ENCODE results near the gene TMTC2. TPM values are rescaled to one million over a fixed set of nuclear protein-coding genes. Genes with fewer than 3 reads are reported as not detected.

TMTC2 gene
- total RNA-seq, 1 donor from 2014 or later: 25.5 TPM

DNA sequence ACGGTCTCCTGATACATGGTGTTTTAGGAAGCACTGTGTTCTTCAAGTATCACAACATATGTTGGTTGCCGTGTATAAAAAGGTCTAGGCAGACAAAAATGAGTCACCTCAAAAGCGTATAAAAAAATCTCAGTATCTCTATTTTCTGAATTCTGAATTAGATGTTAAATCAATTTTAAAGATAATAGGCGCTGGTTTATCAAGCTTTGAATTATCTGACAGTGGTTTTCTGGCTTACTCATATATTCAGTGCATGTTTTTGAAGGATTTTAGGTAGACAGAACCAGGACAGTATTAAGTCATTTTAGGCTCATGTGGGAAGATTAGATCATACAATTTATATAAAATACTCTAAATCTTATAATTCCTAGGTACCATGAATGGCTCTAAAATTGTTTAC lies 110.8 kb downstream of the TMTC2 start:
- peaks cover 25% of the 10 kb centered on the region for H4K20me1 ChIP-seq (ENCODE audit: low read depth)
- no peak overlapping the region for H3K4me2 ChIP-seq
- no peak overlapping the region for H3K27ac ChIP-seq
- Mint-ChIP-seq H3K4me3 (no peak overlapping the region), H3K9me3 (peaks cover 2% of the 10 kb centered on the region), H3K27me3 (ENCODE audit: insufficient read depth, low read depth) (no peaks in the 10 kb centered on the region), H3K36me3 (peaks cover 22% of the 10 kb centered on the region), H3K4me1 (peaks cover 34% of the 10 kb centered on the region), H3K27ac (no peak overlapping the region)
- H3K4me3 ChIP-seq: no peak overlapping the region
- no peaks in the 10 kb centered on the region for H3K27me3 ChIP-seq
- H3K9ac ChIP-seq: no peak overlapping the region
- H3K4me1 ChIP-seq: peaks cover 20% of the 10 kb centered on the region
- no peak overlapping the region for H2AFZ ChIP-seq (replicated peaks)
- no peaks in the 10 kb centered on the region for H3F3A ChIP-seq (ENCODE audit: low read depth)
- no peaks in the 10 kb centered on the region for H3K36me3 ChIP-seq
- peaks cover 4% of the 10 kb centered on the region for H3K79me2 ChIP-seq (ENCODE audit: low read depth)
- H3K9me3 ChIP-seq (ENCODE audit: low read depth): no peaks in the 10 kb centered on the region
- TF ChIP-seq EZH2 (IDR thresholded peaks at IDR 0.05): no peak
- TF ChIP-seq, protein P1, sequence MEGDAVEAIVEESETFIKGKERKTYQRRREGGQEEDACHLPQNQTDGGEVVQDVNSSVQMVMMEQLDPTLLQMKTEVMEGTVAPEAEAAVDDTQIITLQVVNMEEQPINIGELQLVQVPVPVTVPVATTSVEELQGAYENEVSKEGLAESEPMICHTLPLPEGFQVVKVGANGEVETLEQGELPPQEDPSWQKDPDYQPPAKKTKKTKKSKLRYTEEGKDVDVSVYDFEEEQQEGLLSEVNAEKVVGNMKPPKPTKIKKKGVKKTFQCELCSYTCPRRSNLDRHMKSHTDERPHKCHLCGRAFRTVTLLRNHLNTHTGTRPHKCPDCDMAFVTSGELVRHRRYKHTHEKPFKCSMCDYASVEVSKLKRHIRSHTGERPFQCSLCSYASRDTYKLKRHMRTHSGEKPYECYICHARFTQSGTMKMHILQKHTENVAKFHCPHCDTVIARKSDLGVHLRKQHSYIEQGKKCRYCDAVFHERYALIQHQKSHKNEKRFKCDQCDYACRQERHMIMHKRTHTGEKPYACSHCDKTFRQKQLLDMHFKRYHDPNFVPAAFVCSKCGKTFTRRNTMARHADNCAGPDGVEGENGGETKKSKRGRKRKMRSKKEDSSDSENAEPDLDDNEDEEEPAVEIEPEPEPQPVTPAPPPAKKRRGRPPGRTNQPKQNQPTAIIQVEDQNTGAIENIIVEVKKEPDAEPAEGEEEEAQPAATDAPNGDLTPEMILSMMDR (IDR thresholded peaks at IDR 0.05): no peak
- no peak for TF ChIP-seq EZH2phosphoT487 (IDR thresholded peaks at IDR 0.05)
- no peak for DNase-seq (ENCODE audit: low spot score)

DNA sequence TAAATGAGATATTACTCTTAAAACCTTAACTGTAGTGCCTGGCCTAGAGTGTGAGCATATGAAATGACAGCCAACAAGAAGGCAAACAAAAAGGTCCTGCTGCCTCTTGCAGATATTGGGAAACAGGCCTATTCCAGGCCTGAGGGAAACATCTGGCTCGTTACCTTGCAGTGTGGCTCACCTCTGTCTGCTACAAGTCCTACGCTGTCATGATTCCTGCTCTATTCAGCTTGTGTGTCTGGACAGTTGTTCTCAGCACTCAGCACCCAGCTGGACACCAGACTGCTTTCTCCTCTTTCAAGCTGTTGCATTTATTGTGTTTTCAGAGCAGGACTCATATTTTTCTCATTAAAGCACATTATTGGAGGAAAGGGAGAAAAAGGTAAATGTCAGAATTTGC lies 113.5 kb downstream of the TMTC2 start:
- TF ChIP-seq EZH2phosphoT487 (IDR thresholded peaks at IDR 0.05) (no peak), EZH2 (IDR thresholded peaks at IDR 0.05) (no peak)
- TF ChIP-seq, protein P1 (IDR thresholded peaks at IDR 0.05): no peak
- no peaks in the 10 kb centered on the region for H3K9me3 ChIP-seq (ENCODE audit: low read depth)
- H3K4me1 Mint-ChIP-seq: peaks cover 16% of the 10 kb centered on the region
- H3K27me3 Mint-ChIP-seq (ENCODE audit: insufficient read depth, low read depth): no peaks in the 10 kb centered on the region
- H3K4me1 ChIP-seq: no peaks in the 10 kb centered on the region
- H4K20me1 ChIP-seq (ENCODE audit: low read depth): peaks cover 4% of the 10 kb centered on the region
- no peaks in the 10 kb centered on the region for H3K36me3 ChIP-seq
- H2AFZ ChIP-seq (replicated peaks): no peak overlapping the region
- no peak overlapping the region for H3K27ac Mint-ChIP-seq
- peaks cover 31% of the 10 kb centered on the region for H3K36me3 Mint-ChIP-seq
- peaks cover 2% of the 10 kb centered on the region for H3K9me3 Mint-ChIP-seq
- no peaks in the 10 kb centered on the region for H3F3A ChIP-seq (ENCODE audit: low read depth)
- no peak overlapping the region for H3K4me3 ChIP-seq
- no peak overlapping the region for H3K9ac ChIP-seq
- H3K4me2 ChIP-seq: no peak overlapping the region
- no peaks in the 10 kb centered on the region for H3K27me3 ChIP-seq
- H3K4me3 Mint-ChIP-seq: no peak overlapping the region
- H3K79me2 ChIP-seq (ENCODE audit: low read depth): peaks cover 4% of the 10 kb centered on the region
- no peak overlapping the region for H3K27ac ChIP-seq
- DNase-seq (ENCODE audit: low spot score): no peak

- no peaks in the 10 kb centered on the region for H3K27me3 Mint-ChIP-seq (ENCODE audit: insufficient read depth, low read depth)
- H3K4me3 ChIP-seq: no peak overlapping the region
- peaks cover 7% of the 10 kb centered on the region for H3K4me1 Mint-ChIP-seq
- no peak overlapping the region for H3K4me2 ChIP-seq
- H2AFZ ChIP-seq (replicated peaks): no peak overlapping the region
- H3K27ac ChIP-seq: no peak overlapping the region
- H3K27ac Mint-ChIP-seq: no peak overlapping the region
- H3K9ac ChIP-seq: no peak overlapping the region
- no peaks in the 10 kb centered on the region for H3K9me3 ChIP-seq (ENCODE audit: low read depth)
- TF ChIP-seq, protein P1 (IDR thresholded peaks at IDR 0.05): no peak
- TF ChIP-seq EZH2 (IDR thresholded peaks at IDR 0.05): no peak
- no peak for TF ChIP-seq EZH2phosphoT487 (IDR thresholded peaks at IDR 0.05)
- H4K20me1 ChIP-seq (ENCODE audit: low read depth): no peaks in the 10 kb centered on the region
- H3K9me3 Mint-ChIP-seq: peaks cover 2% of the 10 kb centered on the region
- no peak overlapping the region for H3K4me3 Mint-ChIP-seq
- H3F3A ChIP-seq (ENCODE audit: low read depth): no peaks in the 10 kb centered on the region
- H3K79me2 ChIP-seq (ENCODE audit: low read depth): no peaks in the 10 kb centered on the region
- DNase-seq (ENCODE audit: low spot score): no peak
- no peaks in the 10 kb centered on the region for H3K36me3 ChIP-seq
- peaks cover 25% of the 10 kb centered on the region for H3K36me3 Mint-ChIP-seq
- no peaks in the 10 kb centered on the region for H3K4me1 ChIP-seq
- no peaks in the 10 kb centered on the region for H3K27me3 ChIP-seq
Measured at GRCh38 chr12:82801951-82802610, 115.4 kb downstream of the TMTC2 start.
